ENCODE results near the gene PILRA.

The PILRA gene

GRCh38 chr7:100406767-100407166 is 33.5 kb downstream of the PILRA start:
- H3K4me3 ChIP-seq (ENCODE audit: low read length): no peak overlapping the region
- no peak for TF ChIP-seq CTCF (conservative IDR thresholded peaks at IDR 0.05; ENCODE audit: low read depth, low read length)
- DNase-seq (ENCODE audit: low read depth): no peak

GRCh38 chr7:100407285-100408180 is 34.2 kb downstream of the PILRA start:
- TF ChIP-seq CTCF (conservative IDR thresholded peaks at IDR 0.05; ENCODE audit: low read depth, low read length): peak; percentile 78
- DNase-seq (ENCODE audit: low read depth): peak; percentile 30
- no peak overlapping the region for H3K4me3 ChIP-seq (ENCODE audit: low read length)

GRCh38 chr7:100411101-100411500 is 37.8 kb downstream of the PILRA start:
- H3K4me3 ChIP-seq (ENCODE audit: low read length): no peak overlapping the region
- no peak for TF ChIP-seq CTCF (conservative IDR thresholded peaks at IDR 0.05; ENCODE audit: low read depth, low read length)
- no peak for DNase-seq (ENCODE audit: low read depth)

- DNase-seq (ENCODE audit: low read depth): no peak
- H3K4me3 ChIP-seq (ENCODE audit: low read length): no peak overlapping the region
- TF ChIP-seq CTCF (conservative IDR thresholded peaks at IDR 0.05; ENCODE audit: low read depth, low read length): no peak
Observed at GRCh38 chr7:100413346-100413745, 40.1 kb downstream of the PILRA start.

GRCh38 chr7:100413889-100414288 is 40.6 kb downstream of the PILRA start:
- no peak overlapping the region for H3K4me3 ChIP-seq (ENCODE audit: low read length)
- TF ChIP-seq CTCF (conservative IDR thresholded peaks at IDR 0.05; ENCODE audit: low read depth, low read length): no peak
- no peak for DNase-seq (ENCODE audit: low read depth)

- no peak for TF ChIP-seq CTCF (conservative IDR thresholded peaks at IDR 0.05; ENCODE audit: low read depth, low read length)
- DNase-seq (ENCODE audit: low read depth): no peak
- H3K4me3 ChIP-seq (ENCODE audit: low read length): no peak overlapping the region
Observed at GRCh38 chr7:100415448-100415847, 42.2 kb downstream of the PILRA start.

Measured in retinal pigment epithelial cell (primary cell).